Inferior parietal cortex (tissue), 1 donor: ENCODE data around the gene RRAS.
"Not testable (repeated sequence)": the region's sequence is repeated elsewhere in the genome, so short reads cannot be mapped to it uniquely, and the experiment has no call there.

ENCODE experiments used
- DNase-seq: peaks from one replicate; pipeline ENCODE4 v3.0.0-alpha.2; 2016; ENCODE audit errors: extremely low spot score

The RRAS gene

GRCh38 chr19:49632576-49632975, 7.4 kb downstream of the RRAS start:
- DNase-seq = no peak

DNA sequence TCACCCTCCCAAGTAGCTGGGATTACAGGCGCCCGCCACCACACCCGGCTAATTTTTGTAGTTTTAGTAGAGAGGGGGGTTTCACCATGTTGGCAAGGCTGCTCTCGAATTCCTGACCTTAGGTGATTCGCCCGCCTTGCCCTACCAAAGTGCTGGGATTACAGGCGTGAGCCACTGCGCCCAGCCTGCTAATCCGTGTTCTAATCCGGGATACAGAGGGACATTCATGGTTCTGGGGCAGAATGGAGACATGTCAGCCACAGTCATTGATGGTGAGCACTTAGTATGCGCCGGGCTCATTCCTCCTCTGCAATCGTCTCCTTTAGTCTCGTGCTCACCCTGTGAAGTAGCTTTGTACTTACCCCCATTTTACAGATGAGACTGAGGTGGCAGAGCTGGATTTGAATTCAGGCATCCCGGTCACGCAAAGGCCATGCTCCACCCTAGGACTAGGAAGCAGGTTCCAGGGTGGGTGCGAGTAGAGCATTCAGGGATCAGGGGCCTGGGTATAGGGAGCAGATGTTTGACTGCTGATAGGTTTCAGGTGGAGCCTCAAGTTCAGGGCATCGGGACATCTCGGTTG, 8.2 kb downstream of the RRAS start:
- no peak for DNase-seq

DNA sequence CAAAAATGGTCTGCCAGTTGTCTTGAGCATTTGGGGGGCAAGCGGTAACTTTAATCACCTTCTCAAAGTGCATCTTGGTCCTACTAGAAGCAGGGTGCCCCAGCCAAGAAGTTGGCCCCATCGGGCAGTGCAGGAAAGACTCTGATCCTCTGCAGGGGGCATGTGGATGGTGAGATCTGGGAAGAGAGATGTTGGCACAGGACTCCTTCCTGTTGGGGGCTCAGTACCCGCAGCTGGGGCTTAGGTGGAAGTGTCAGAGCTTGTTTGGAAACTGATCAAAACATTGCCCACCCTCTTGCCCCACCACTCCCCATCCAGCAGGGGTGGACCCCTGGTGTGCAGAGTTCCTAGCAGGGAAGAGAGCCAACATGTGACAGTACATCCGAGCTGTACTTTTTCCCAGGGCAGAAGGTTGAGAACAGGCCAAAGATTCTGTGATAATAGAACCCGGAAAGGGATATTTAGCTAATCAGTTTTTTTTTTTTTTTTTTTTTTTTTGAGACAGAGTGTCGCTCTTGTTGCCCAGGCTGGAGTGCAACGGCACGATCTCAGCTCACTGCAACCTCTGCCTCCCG, 8.8 kb downstream of the RRAS start:
- DNase-seq = no peak

- DNase-seq = no peak
Observed at GRCh38 chr19:49629659-49630058, 10.3 kb downstream of the RRAS start.

GRCh38 chr19:49626226-49626625, 13.7 kb downstream of the RRAS start:
- DNase-seq = no peak

GRCh38 chr19:49624967-49625910, 14.7 kb downstream of the RRAS start:
- DNase-seq = no peak

DNA sequence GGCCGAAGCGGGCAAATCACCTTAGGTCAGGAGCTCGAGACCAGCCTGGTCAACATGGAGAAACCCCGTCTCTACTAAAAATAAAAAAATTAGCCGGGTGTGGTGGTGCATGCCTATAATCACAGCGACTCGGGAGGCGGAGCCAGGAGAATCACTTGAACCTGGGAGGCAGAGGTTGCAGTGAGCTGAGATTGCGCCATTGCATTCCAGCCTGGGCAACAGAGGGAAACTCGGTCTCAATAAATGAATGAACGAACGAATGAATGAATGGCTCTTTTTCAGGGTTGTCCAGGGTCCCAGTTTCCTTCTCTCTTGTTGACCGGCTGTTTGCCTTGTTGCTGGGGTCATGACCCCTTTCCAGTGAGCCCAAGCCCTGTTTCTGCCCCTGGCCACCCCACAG, 22.1 kb downstream of the RRAS start:
- not testable (repeated sequence) for DNase-seq

DNA sequence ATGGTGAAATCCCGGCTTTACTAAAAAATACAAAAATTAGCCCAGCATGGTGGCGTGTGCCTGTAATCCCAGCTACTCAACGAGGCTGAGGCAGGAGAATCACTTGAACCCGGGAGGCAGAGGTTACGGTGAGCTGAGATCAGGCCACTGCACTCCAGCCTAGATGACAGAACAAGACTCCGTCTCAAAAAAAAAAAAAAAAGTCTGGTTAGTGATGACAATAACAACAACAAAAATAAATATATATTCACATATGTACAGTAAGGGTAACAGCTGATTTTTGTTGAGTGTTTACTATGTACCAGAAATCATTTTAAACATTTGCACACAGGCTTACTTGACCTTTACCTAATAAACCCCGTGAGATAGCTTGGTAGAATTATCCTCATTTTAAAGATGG, 23.0 kb downstream of the RRAS start:
- no peak for DNase-seq

DNA sequence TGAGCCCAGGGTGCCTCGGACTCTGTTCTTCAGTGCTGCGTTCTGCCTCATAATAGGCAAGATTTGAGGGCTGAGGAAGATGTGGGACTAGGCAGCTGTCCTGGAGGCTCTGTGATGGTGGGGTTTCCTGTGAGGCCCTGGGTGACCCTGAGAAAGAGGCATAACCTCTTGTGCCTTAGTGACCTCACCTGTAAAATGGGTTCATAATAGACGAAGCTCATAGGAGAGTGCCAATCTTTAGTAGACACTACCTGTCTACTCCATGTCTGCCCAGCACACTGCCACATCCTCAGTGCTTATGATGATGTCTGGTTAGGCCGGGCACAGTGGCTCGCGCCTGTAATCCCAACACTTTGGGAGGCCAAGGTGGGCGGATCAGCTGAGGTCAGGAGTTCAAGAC, 23.4 kb downstream of the RRAS start:
- no peak for DNase-seq

- DNase-seq = no peak
Observed at GRCh38 chr19:49615861-49616260, 24.1 kb downstream of the RRAS start.

DNA sequence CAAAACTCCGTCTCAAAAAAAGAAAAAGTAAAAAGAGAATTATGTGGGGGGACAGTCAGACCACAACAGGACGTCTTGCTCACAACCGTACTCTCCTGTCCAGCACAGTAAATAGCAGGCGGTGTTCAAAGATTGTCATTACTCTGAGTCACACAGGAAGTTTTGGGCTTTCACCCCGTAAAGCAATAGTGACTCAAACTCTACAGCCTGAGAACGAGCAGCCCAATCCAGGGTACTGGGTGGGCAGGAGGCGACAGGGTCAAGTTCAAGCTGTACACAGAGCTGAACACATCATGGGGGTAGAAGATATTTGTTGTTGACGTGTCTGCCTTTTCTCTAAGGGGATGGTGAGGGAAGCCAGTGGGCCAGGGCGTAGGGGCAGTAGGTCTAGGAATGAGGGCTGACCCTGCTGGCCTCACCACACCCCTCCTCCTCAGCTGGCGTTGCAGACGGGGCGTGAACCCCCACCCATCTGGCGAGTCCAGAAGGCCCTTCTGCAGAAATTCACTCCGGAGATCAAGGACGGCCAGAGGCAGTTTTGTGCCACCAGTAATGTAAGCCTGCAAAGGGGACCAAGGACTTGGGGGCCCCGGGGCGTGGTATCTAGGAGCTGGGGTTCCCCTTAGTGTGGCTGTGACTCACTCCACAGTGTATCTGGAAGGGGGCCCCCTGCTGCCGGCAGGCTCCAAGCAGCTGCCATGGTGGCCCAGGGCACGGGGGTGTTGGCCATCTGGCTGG, 25.7 kb downstream of the RRAS start:
- no peak for DNase-seq

- no peak for DNase-seq
Observed at GRCh38 chr19:49613374-49613773, 26.6 kb downstream of the RRAS start.

DNA sequence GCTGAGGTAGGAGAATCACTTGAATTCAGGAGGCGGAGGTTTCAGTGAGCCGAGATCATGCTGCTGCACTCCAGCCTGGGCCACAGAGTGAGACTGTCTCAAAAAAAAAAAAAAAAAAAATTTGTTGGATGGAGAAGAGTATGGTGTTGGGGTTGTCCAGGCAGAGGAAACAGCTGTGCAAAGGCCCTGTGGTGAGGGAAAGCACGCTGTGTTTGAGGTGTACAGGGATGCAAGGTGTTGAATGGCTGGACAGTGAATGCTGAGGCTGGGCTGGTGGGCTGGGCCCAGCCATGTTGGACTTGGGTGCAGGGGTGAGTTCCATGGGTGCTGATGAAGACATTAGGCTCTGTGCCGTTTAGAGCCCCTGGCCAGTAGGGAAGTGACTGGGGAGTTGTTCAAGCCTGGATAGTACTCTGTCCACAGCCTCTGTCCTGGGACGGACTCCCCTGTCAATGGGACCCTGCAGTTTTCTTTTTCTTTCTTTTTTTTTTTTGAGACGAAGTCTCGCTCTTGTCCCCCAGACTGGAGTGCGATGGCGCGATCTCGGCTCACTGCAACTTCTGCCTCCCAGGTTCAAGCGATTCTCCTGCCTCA, 30.3 kb downstream of the RRAS start:
- no peak for DNase-seq

DNA sequence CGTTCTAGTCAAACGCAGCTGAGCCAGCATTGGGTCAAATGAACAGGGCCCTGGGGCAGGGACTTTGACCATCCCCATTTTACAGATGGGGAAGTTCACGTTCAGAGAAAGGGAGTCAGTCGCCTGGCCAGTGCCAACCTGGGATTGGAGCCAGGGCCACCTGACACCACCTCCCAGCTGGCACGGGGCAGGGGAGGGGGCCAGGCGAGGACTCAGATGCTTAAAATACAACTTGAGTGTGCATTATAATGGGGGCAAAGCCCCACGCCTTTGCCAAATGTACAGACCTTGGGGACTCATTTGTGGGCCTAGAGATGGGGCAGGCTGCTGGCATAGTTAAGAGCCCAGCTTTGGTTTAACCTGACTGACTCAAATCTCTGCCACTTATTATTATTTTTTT, 34.3 kb downstream of the RRAS start:
- no peak for DNase-seq

GRCh38 chr19:49602806-49603205, 37.1 kb downstream of the RRAS start:
- DNase-seq = no peak

DNA sequence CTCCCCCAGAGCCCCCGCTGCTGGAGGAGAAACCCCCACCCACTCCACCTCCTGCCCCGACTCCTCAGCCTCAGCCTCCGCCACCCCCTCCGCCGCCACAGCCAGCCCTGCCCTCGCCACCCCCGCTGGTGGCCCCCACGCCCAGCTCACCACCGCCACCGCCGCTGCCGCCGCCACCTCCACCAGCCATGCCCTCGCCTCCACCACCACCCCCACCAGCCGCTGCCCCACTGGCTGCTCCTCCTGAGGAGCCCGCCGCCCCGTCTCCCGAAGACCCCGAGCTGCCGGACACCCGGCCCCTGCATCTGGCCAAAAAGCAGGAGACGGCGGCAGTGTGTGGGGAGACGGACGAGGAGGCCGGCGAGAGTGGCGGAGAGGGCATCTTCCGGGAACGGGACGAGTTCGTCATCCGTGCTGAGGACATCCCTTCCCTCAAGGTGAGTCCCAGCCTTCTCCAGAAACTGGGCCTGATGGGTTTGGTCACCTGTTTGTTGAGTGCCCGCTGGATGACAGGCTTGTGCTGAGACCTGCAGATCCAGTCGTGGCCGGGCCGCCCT, 38.4 kb downstream of the RRAS start:
- DNase-seq = no peak

DNA sequence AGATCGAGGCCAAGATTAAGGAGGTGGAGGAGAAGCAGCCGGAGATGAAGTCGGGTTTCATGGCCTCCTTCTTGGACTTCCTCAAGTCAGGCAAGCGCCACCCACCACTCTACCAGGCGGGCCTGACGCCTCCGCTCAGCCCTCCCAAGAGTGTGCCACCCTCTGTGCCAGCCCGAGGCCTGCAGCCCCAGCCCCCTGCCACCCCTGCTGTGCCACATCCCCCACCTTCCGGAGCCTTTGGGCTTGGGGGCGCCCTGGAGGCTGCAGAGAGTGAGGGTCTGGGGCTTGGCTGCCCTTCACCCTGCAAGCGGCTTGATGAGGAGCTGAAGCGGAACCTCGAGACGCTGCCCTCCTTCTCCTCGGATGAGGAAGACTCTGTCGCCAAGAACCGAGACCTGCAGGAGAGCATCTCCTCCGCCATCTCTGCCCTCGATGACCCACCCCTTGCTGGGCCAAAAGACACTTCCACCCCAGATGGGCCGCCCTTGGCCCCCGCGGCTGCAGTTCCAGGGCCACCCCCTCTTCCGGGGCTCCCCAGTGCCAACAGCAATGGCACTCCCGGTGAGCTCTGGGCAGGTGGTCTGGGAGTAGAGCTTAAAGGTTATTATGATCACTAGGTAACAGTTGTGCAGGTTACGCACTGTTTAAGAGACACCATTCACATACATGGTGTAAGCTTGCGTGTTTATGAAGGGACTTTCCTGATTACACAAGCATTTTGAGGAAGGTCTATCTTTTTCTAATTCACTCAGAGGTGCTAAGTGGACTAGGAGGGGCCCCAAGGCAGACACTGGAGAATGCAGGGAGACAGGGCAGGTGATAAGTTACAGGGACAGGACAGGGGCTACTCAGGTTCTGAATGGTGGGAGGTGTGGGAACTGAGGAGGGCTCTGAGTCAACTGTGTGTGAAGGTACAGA, 40.3 kb downstream of the RRAS start:
- DNase-seq = no peak

- DNase-seq = no peak
Observed at GRCh38 chr19:49597703-49597974, 42.3 kb downstream of the RRAS start.

DNA sequence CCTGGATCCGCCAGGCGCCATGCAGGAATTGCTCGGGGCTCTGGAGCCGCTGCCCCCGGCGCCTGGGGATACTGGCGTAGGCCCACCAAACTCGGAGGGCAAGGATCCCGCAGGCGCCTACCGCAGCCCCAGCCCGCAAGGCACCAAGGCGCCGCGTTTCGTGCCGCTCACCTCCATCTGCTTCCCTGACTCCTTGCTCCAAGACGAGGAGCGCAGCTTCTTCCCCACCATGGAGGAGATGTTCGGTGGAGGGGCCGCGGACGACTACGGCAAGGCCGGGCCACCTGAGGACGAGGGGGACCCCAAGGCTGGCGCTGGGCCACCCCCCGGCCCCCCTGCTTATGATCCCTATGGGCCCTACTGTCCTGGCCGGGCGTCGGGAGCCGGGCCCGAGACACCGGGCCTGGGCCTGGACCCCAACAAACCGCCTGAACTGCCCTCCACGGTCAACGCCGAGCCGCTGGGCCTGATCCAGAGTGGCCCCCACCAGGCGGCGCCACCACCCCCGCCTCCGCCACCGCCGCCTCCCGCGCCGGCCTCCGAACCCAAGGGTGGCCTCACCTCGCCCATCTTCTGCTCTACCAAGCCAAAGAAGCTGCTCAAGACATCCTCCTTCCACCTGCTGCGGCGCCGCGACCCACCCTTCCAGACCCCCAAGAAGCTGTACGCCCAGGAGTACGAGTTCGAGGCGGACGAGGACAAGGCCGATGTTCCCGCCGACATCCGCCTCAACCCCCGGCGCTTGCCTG, 42.8 kb downstream of the RRAS start:
- no peak for DNase-seq

DNA sequence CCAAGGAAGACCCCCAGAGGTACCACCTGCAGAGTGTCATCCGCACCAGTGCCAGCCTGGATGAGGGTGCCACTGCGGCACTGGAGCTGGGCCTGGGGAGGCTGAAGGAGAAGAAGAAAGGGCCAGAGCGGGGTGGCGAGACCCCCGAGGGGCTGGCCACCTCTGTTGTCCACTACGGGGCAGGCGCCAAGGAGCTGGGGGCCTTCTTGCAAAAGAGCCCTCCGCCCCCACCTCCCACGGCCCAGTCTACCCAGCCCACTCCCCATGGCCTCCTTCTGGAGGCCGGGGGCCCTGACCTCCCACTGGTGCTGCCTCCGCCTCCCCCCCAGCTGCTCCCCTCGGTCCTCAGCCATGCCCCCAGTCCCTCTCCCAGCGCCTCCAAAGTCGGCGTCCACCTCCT, 43.5 kb downstream of the RRAS start:
- no peak for DNase-seq
